Mammary epithelial cell (primary cell): ENCODE measurements around the gene NET1.

Experiments used
- CTCF ChIP-seq, 2 donors: IDR thresholded peaks in 1 of 2; conservative IDR thresholded peaks in 1 of 2; 2 replicates each; pipeline ENCODE4 v1.5.1; 2011 to 2012; ENCODE audit warnings: inconsistent platforms in 2 of 2, low read length in 2 of 2, mild to moderate bottlenecking in 2 of 2, control low read depth in 1 of 2, low read depth in 1 of 2; ENCODE audit not compliant: insufficient read depth in 1 of 2; ENCODE audit errors: extremely low read depth in 1 of 2
- EZH2 ChIP-seq: IDR thresholded peaks from 2 replicates; pipeline ENCODE4 v1.6.1; 2012; ENCODE audit warnings: low read length, inconsistent platforms, borderline replicate concordance

GRCh38 chr10:5385224-5385623 lies 27.1 kb upstream of the NET1 start:
- no peak for TF ChIP-seq CTCF (conservative IDR thresholded peaks at IDR 0.05 in 1 of 2, IDR thresholded peaks at IDR 0.05 in 1 of 2; ENCODE audit: extremely low read depth in 1 of 2, insufficient read depth in 1 of 2, low read depth in 1 of 2, low read length in 2 of 2)
- TF ChIP-seq EZH2 = no peak
